GM23248 (cell line): Measurements from ENCODE around the gene MUC13. TPM values are rescaled to one million over a fixed set of nuclear protein-coding genes. Genes with fewer than 3 reads are reported as not detected.

Source experiments
- DNase-seq: peaks from one replicate; pipeline ENCODE4 v3.0.0-alpha.2; 2015
- H2AFZ ChIP-seq: fragments of 200-600 bp; sonication (generic); 2 replicates; pipeline ENCODE4 v1.6.1; 2016; ENCODE audit warnings: antibody characterized with exemption
- H3F3A ChIP-seq: fragments of 200-600 bp; sonication (generic); 2 replicates; pipeline ENCODE4 v1.6.1; 2016; ENCODE audit warnings: mild to moderate bottlenecking, antibody characterized with exemption, mixed run types; ENCODE audit not compliant: insufficient read depth
- H3K27ac ChIP-seq: fragments of 200-600 bp; sonication (generic); 2 replicates; pipeline ENCODE4 v1.5.1; 2016; ENCODE audit warnings: mild to moderate bottlenecking
- H3K27me3 ChIP-seq: fragments of 200-600 bp; sonication (generic); replicated peaks from 2 replicates; pipeline ENCODE4 v1.6.1; 2016; ENCODE audit warnings: mild to moderate bottlenecking; ENCODE audit not compliant: insufficient read depth
- H3K36me3 ChIP-seq: fragments of 200-600 bp; sonication (generic); 2 replicates; pipeline ENCODE4 v1.6.1; 2016; ENCODE audit warnings: low read depth, mild to moderate bottlenecking
- H3K4me1 ChIP-seq: fragments of 200-600 bp; sonication (generic); 2 replicates; pipeline ENCODE4 v1.6.1; 2016; ENCODE audit warnings: mild to moderate bottlenecking; ENCODE audit not compliant: insufficient read depth
- H3K4me2 ChIP-seq: fragments of 200-600 bp; sonication (generic); one replicate; pipeline ENCODE4 v1.6.1; 2016; ENCODE audit warnings: mild to moderate bottlenecking; ENCODE audit not compliant: unreplicated experiment
- H3K4me3 ChIP-seq: fragments of 200-600 bp; sonication (generic); 2 replicates; pipeline ENCODE4 v1.5.1; 2016; ENCODE audit warnings: mild to moderate bottlenecking
- H3K79me2 ChIP-seq: fragments of 200-600 bp; sonication (generic); 2 replicates; pipeline ENCODE4 v1.6.1; 2016; ENCODE audit warnings: mild to moderate bottlenecking; ENCODE audit not compliant: insufficient read depth
- H3K9ac ChIP-seq: fragments of 200-600 bp; sonication (generic); 2 replicates; pipeline ENCODE4 v1.6.1; 2016; ENCODE audit warnings: mild to moderate bottlenecking
- H3K9me2 ChIP-seq: fragments of 200-600 bp; sonication (generic); 2 replicates; pipeline ENCODE4 v1.6.1; 2016; ENCODE audit warnings: mixed run types, mild to moderate bottlenecking, moderate library complexity; ENCODE audit not compliant: insufficient read depth
- H3K9me3 ChIP-seq: fragments of 200-600 bp; sonication (generic); one replicate; pipeline ENCODE4 v1.6.1; 2017; ENCODE audit warnings: low read depth
- H4K20me1 ChIP-seq: fragments of 200-600 bp; sonication (generic); 2 replicates; pipeline ENCODE4 v1.6.0; 2016; ENCODE audit not compliant: insufficient read depth
- EZH2 ChIP-seq: fragments of 200-600 bp; sonication (generic); IDR thresholded peaks from 2 replicates; pipeline ENCODE4 v1.6.1; 2018; ENCODE audit warnings: antibody characterized with exemption, mild to moderate bottlenecking; ENCODE audit not compliant: insufficient read depth, poor library complexity, severe bottlenecking
- EZH2phosphoT487 ChIP-seq: fragments of 200-600 bp; sonication (generic); IDR thresholded peaks from 2 replicates; pipeline ENCODE4 v1.6.1; 2018; ENCODE audit warnings: antibody characterized with exemption, moderate library complexity, mild to moderate bottlenecking, low read depth; ENCODE audit not compliant: insufficient read depth
- WGBS, 2 experiments: methylation state at CpG; one replicate each; pipeline ENCODE4 v1.1.6; 2015 to 2017; ENCODE audit warnings: low lambda C conversion rate in 2 of 2, low coverage in 1 of 2; ENCODE audit errors: missing lambda C conversion rate in 2 of 2; 5-methylcytosine and 5-hydroxymethylcytosine counted together
- in situ Hi-C: fragments of 300-500 bp; cut with MboI; formaldehyde crosslinking; loops from 2 replicates; pipeline ENCODE4 v1.15.0; 2020
- polyA plus RNA-seq: library from polyadenylated mRNA; unstranded; fragments of >200 nt; fragmentation: Nextera tagmentation; extraction: Ambion mirVana; gene quantifications from 2 replicates; pipeline ENCODE4 v1.2.1, GENCODE V29; 2016
- total RNA-seq: library from RNA; depleted of rRNA; stranded (reverse); fragments of >200 nt; shearing (Covaris generic); gene quantifications from 2 replicates; pipeline ENCODE4 v1.2.3, GENCODE V29; 2014

MUC13 gene
- total and polyA plus RNA-seq, 2 experiments from 2014 or later: 0.18 to 0.32 TPM

GRCh38 chr3:124882816-124883747, 51.5 kb downstream of the MUC13 start:
- Histone ChIP-seq H3K9me2 (no peaks in the 10 kb centered on the region), H3K27ac (peak overlapping the region; percentile 42; the same call in 1 of the 2 replicates), H2AFZ (no peak overlapping the region), H3K27me3 (no peaks in the 10 kb centered on the region), H4K20me1 (no peaks in the 10 kb centered on the region), H3K79me2 (peaks cover 70% of the 10 kb centered on the region), H3K9me3 (no peaks in the 10 kb centered on the region), H3K36me3 (no peaks in the 10 kb centered on the region), H3F3A (peaks cover 60% of the 10 kb centered on the region), H3K9ac (no peak overlapping the region), H3K4me3 (no peak overlapping the region), H3K4me1 (peaks cover 54% of the 10 kb centered on the region), H3K4me2 (no peak overlapping the region)
- WGBS, 2 experiments: 81 to 86% methylated on average over 13 of the region's 13 CpGs
- peak; percentile 34 for DNase-seq
- in situ Hi-C loops: loop anchor here (10.0 kb wide), 1 partner anchor 88 kb away; no protein-coding TSS in a partner anchor
- TF ChIP-seq EZH2: no peak
- no peak for TF ChIP-seq EZH2phosphoT487

GRCh38 chr3:124881976-124882697, 52.4 kb downstream of the MUC13 start:
- H3K27me3 ChIP-seq: no peaks in the 10 kb centered on the region
- H3K4me1 ChIP-seq: peaks cover 63% of the 10 kb centered on the region
- no peaks in the 10 kb centered on the region for H3K36me3 ChIP-seq
- peak; percentile 40 for DNase-seq
- in situ Hi-C loops: loop anchor here (10.0 kb wide), 1 partner anchor 87 kb away; no protein-coding TSS in a partner anchor
- H3F3A ChIP-seq: peaks cover 67% of the 10 kb centered on the region
- no peak for TF ChIP-seq EZH2
- TF ChIP-seq EZH2phosphoT487: no peak
- no peak overlapping the region for H2AFZ ChIP-seq
- H3K4me2 ChIP-seq: peak overlapping the region; percentile 35
- H3K9me2 ChIP-seq: no peaks in the 10 kb centered on the region
- no peaks in the 10 kb centered on the region for H4K20me1 ChIP-seq
- H3K4me3 ChIP-seq: no peak overlapping the region
- H3K27ac ChIP-seq: peak overlapping the region; percentile 42
- no peaks in the 10 kb centered on the region for H3K9me3 ChIP-seq
- H3K9ac ChIP-seq: 0 out of 2 replicates have a peak overlapping the region, but pooled peaks have one; percentile 8
- WGBS, 2 experiments: 33 to 37% methylated on average over 11 of the region's 11 CpGs
- peaks cover 80% of the 10 kb centered on the region for H3K79me2 ChIP-seq

- Histone ChIP-seq H3K9ac (peak overlapping the region; percentile 54), H3K4me3 (peak overlapping the region; percentile 55), H4K20me1 (no peaks in the 10 kb centered on the region), H3K27ac (peak overlapping the region; percentile 77), H3K4me2 (peak overlapping the region; percentile 80), H3K9me3 (no peaks in the 10 kb centered on the region), H3K36me3 (no peaks in the 10 kb centered on the region), H3F3A (peaks cover 54% of the 10 kb centered on the region), H3K79me2 (peaks cover 90% of the 10 kb centered on the region), H3K27me3 (no peaks in the 10 kb centered on the region), H3K4me1 (peaks cover 64% of the 10 kb centered on the region), H2AFZ (no peak overlapping the region), H3K9me2 (no peaks in the 10 kb centered on the region)
- in situ Hi-C loops: no loop called here
- TF ChIP-seq EZH2phosphoT487: no peak
- no peak for TF ChIP-seq EZH2
- no peak for DNase-seq
These were observed 55.2 kb downstream of the MUC13 start for GRCh38 chr3:124879337-124879680.

- H3K9me2 ChIP-seq: no peaks in the 10 kb centered on the region
- H4K20me1 ChIP-seq: no peaks in the 10 kb centered on the region
- peaks cover 90% of the 10 kb centered on the region for H3K79me2 ChIP-seq
- TF ChIP-seq EZH2phosphoT487: 0 out of 2 replicates have a peak, but pooled peaks have one; percentile 72
- no peak for TF ChIP-seq EZH2
- peak overlapping the region; percentile 55 for H3K4me3 ChIP-seq
- H3K4me1 ChIP-seq: peaks cover 60% of the 10 kb centered on the region
- WGBS, 2 experiments: 2% methylated on average over 6 of the region's 6 CpGs
- no peaks in the 10 kb centered on the region for H3K27me3 ChIP-seq
- H3F3A ChIP-seq: peaks cover 54% of the 10 kb centered on the region
- H3K4me2 ChIP-seq: peak overlapping the region; percentile 80
- no peak overlapping the region for H2AFZ ChIP-seq
- peak; percentile 94 for DNase-seq
- peak overlapping the region; percentile 54 for H3K9ac ChIP-seq
- in situ Hi-C loops: no loop called here
- H3K36me3 ChIP-seq: no peaks in the 10 kb centered on the region
- peak overlapping the region; percentile 77 for H3K27ac ChIP-seq
- H3K9me3 ChIP-seq: no peaks in the 10 kb centered on the region
These were observed 55.8 kb downstream of the MUC13 start for GRCh38 chr3:124878561-124879336.
